HEK293 (cell line): ENCODE measurements around the gene STARD4.
A peak's percentile ranks its signal among the peaks of the same experiment; 100 is the strongest.

Experiments used
- CTCF ChIA-PET: fragments of 350-600 bp; formaldehyde crosslinking; extraction: SDS; loops from one replicate; lab custom pipeline; 2021; ENCODE audit warnings: antibody characterized with exemption; lab: Yijun Ruan, JAX
- POLR2A ChIA-PET: fragments of 300-600 bp; formaldehyde crosslinking; extraction: SDS; loops from one replicate; lab custom pipeline; 2020; ENCODE audit warnings: antibody characterized with exemption, inconsistent platforms; lab: Yijun Ruan, JAX
- H3K27ac ChIP-seq: fragments of 200-500 bp; sonication (Bioruptor generic); 2 replicates; pipeline ENCODE4 v1.5.1; 2014; ENCODE audit warnings: low read depth, low read length, control low read depth, inconsistent platforms; ENCODE audit errors: extremely low read depth
- H3K36me3 ChIP-seq, 2 experiments: fragments of 200-500 bp in 1 of 2; sonication (Bioruptor generic) in 1 of 2; 1 replicate in 1 of 2; 2 replicates in 1 of 2; pipeline ENCODE4 v1.5.1; 2014 to 2017; ENCODE audit warnings: inconsistent platforms in 2 of 2, low read length in 2 of 2; ENCODE audit not compliant: control insufficient read depth in 2 of 2, insufficient read depth in 1 of 2
- H3K4me1 ChIP-seq: fragments of 200-500 bp; sonication (Bioruptor generic); 2 replicates; pipeline ENCODE4 v1.5.1; 2014; ENCODE audit warnings: mild to moderate bottlenecking, low read length, inconsistent platforms; ENCODE audit not compliant: control insufficient read depth, insufficient read depth
- H3K4me3 ChIP-seq: 2 replicates; pipeline ENCODE4 v1.5.1; 2011; ENCODE audit warnings: low read depth, mild to moderate bottlenecking, control low read depth, low read length, moderate library complexity
- H3K9me3 ChIP-seq: fragments of 200-500 bp; sonication (Bioruptor generic); 2 replicates; pipeline ENCODE4 v1.5.1; 2014; ENCODE audit warnings: low read depth, low read length, inconsistent platforms; ENCODE audit not compliant: control insufficient read depth, insufficient read depth
- BCL6B ChIP-seq: fragments of 450-650 bp; formaldehyde crosslinking; IDR thresholded peaks from 2 replicates; pipeline ENCODE4 v1.5.1; 2017; ENCODE audit warnings: missing biosample characterization, missing genetic modification characterization
- EGR2 ChIP-seq: fragments of 450-650 bp; formaldehyde crosslinking; IDR thresholded peaks from 2 replicates; pipeline ENCODE4 v1.5.1; 2016; ENCODE audit warnings: low read depth, missing biosample characterization, missing genetic modification characterization
- GLI2 ChIP-seq: fragments of 450-650 bp; formaldehyde crosslinking; IDR thresholded peaks from 2 replicates; pipeline ENCODE4; 2017; ENCODE audit warnings: missing biosample characterization, missing genetic modification characterization, low read depth, borderline replicate concordance
- KLF9 ChIP-seq: fragments of 450-650 bp; formaldehyde crosslinking; IDR thresholded peaks from 2 replicates; pipeline ENCODE4 v1.5.1; 2016; ENCODE audit warnings: missing biosample characterization, missing genetic modification characterization, low read depth
- MZF1 ChIP-seq: fragments of 450-650 bp; formaldehyde crosslinking; IDR thresholded peaks from 2 replicates; pipeline ENCODE4 v1.5.1; 2017; ENCODE audit warnings: missing biosample characterization, missing genetic modification characterization, borderline replicate concordance
- PRDM4 ChIP-seq: fragments of 450-650 bp; formaldehyde crosslinking; IDR thresholded peaks from 2 replicates; pipeline ENCODE4 v1.5.1; 2017; ENCODE audit warnings: missing biosample characterization, missing genetic modification characterization
- PRDM6 ChIP-seq: fragments of 450-650 bp; formaldehyde crosslinking; IDR thresholded peaks from 2 replicates; pipeline ENCODE4 v1.5.1; 2017; ENCODE audit warnings: missing biosample characterization, missing genetic modification characterization
- YY1 ChIP-seq: fragments of 450-650 bp; formaldehyde crosslinking; IDR thresholded peaks from 2 replicates; pipeline ENCODE4 v1.5.1; 2018; ENCODE audit warnings: missing biosample characterization, missing genetic modification characterization
- ZBTB44 ChIP-seq: fragments of 450-650 bp; IDR thresholded peaks from 2 replicates; pipeline ENCODE4 v1.5.1; 2018; ENCODE audit warnings: missing biosample characterization, mild to moderate bottlenecking, missing genetic modification characterization
- ZFHX2 ChIP-seq: fragments of 450-650 bp; formaldehyde crosslinking; conservative IDR thresholded peaks from 2 replicates; pipeline ENCODE4 v1.5.1; 2016; ENCODE audit warnings: missing biosample characterization, missing genetic modification characterization
- ZNF121 ChIP-seq: fragments of 450-650 bp; formaldehyde crosslinking; IDR thresholded peaks from 2 replicates; pipeline ENCODE4 v1.5.1; 2016; ENCODE audit warnings: missing biosample characterization, missing genetic modification characterization
- ZNF2 ChIP-seq: fragments of 450-650 bp; formaldehyde crosslinking; IDR thresholded peaks from 2 replicates; pipeline ENCODE4 v1.5.1; 2016; ENCODE audit warnings: missing biosample characterization, missing genetic modification characterization
- ZNF221 ChIP-seq: fragments of 450-650 bp; formaldehyde crosslinking; IDR thresholded peaks from 2 replicates; pipeline ENCODE4 v1.5.1; 2017; ENCODE audit warnings: missing biosample characterization, missing genetic modification characterization, borderline replicate concordance
- ZNF292 ChIP-seq: fragments of 450-650 bp; formaldehyde crosslinking; IDR thresholded peaks from 2 replicates; pipeline ENCODE4 v1.5.1; 2016; ENCODE audit warnings: low read depth, missing biosample characterization, missing genetic modification characterization, borderline replicate concordance
- ZNF311 ChIP-seq: fragments of 450-650 bp; formaldehyde crosslinking; IDR thresholded peaks from 2 replicates; pipeline ENCODE4 v1.5.1; 2017; ENCODE audit warnings: missing biosample characterization, missing genetic modification characterization, borderline replicate concordance
- ZNF707 ChIP-seq: fragments of 450-650 bp; formaldehyde crosslinking; IDR thresholded peaks from 2 replicates; pipeline ENCODE4 v1.5.1; 2016; ENCODE audit warnings: missing biosample characterization, missing genetic modification characterization
- ZNF792 ChIP-seq: fragments of 450-650 bp; formaldehyde crosslinking; IDR thresholded peaks from 2 replicates; pipeline ENCODE4 v1.5.1; 2016; ENCODE audit warnings: missing biosample characterization, missing genetic modification characterization
- ZSCAN18 ChIP-seq: fragments of 450-650 bp; formaldehyde crosslinking; IDR thresholded peaks from 2 replicates; pipeline ENCODE4 v1.5.1; 2016; ENCODE audit warnings: missing biosample characterization, missing genetic modification characterization
- ZSCAN5A ChIP-seq: fragments of 450-650 bp; formaldehyde crosslinking; IDR thresholded peaks from 2 replicates; pipeline ENCODE4 v1.5.1; 2016; ENCODE audit warnings: missing biosample characterization, missing genetic modification characterization

Gene STARD4

GRCh38 chr5:111478898-111479297 is 33.4 kb downstream of the STARD4 start:
- Histone ChIP-seq H3K36me3 (no peaks in the 10 kb centered on the region; a peak in 1 of 3 replicates), H3K9me3 (no peaks in the 10 kb centered on the region), H3K4me3 (no peak overlapping the region), H3K4me1 (no peaks in the 10 kb centered on the region), H3K27ac (no peak overlapping the region)
- ChIA-PET POLR2A (no interaction called here), CTCF (interaction anchor here (0.6 to 2.2 kb wide), 5 partner anchors 15 to 323 kb away, joined by 3 to 15 read pairs (median 3); no protein-coding TSS in a partner anchor)
- TF ChIP-seq GLI2 (tag by site-specific recombination) (no peak), ZNF121 (peak; percentile 65; the same call in 1 of the 2 replicates)

- Histone ChIP-seq H3K4me1 (no peaks in the 10 kb centered on the region), H3K36me3 (no peaks in the 10 kb centered on the region; a peak in 1 of 3 replicates), H3K4me3 (no peak overlapping the region), H3K27ac (no peak overlapping the region), H3K9me3 (no peaks in the 10 kb centered on the region)
- ChIA-PET CTCF (interaction anchor here (0.6 to 2.2 kb wide), 13 partner anchors 9 to 597 kb away, joined by 3 to 15 read pairs (median 3); no protein-coding TSS in a partner anchor), POLR2A (no interaction called here)
- TF ChIP-seq ZNF292 (tag by site-specific recombination) (no peak), ZFHX2 (tag by site-specific recombination) (no peak), ZSCAN5A (no peak), KLF9 (tag by site-specific recombination) (no peak), MZF1 (tag by site-specific recombination) (no peak), EGR2 (tag by site-specific recombination) (no peak)
Measured at GRCh38 chr5:111478266-111478665, 34.1 kb downstream of the STARD4 start.

- Histone ChIP-seq H3K27ac (no peak overlapping the region), H3K4me3 (no peak overlapping the region), H3K9me3 (no peaks in the 10 kb centered on the region), H3K4me1 (no peaks in the 10 kb centered on the region), H3K36me3 (no peaks in the 10 kb centered on the region)
- ChIA-PET CTCF (no interaction called here), POLR2A (no interaction called here)
- TF ChIP-seq ZNF311 (tag by site-specific recombination), result no peak
- TF ChIP-seq ZBTB44 (tag by site-specific recombination), result no peak
- no peak for TF ChIP-seq ZNF221 (tag by site-specific recombination)
- TF ChIP-seq ZNF792 (tag by site-specific recombination), result no peak
- TF ChIP-seq EGR2 (tag by site-specific recombination), result peak; percentile 83
- peak; percentile 62 for TF ChIP-seq ZFHX2 (tag by site-specific recombination)
- no peak for TF ChIP-seq ZSCAN18 (tag by site-specific recombination)
- TF ChIP-seq PRDM4 (tag by site-specific recombination), result no peak
- no peak for TF ChIP-seq ZNF292 (tag by site-specific recombination)
- no peak for TF ChIP-seq ZNF707 (tag by site-specific recombination)
- no peak for TF ChIP-seq BCL6B (tag by site-specific recombination)
- no peak for TF ChIP-seq YY1
- no peak for TF ChIP-seq ZNF2
- no peak for TF ChIP-seq PRDM6 (tag by site-specific recombination)
Measured at GRCh38 chr5:111472579-111472978, 39.8 kb downstream of the STARD4 start.
